Middle frontal gyrus (tissue), 1 donor: ENCODE data around the gene MTMR11.
"Not testable (repeated sequence)": the region's sequence is repeated elsewhere in the genome, so short reads cannot be mapped to it uniquely, and the experiment has no call there.

ENCODE experiments used
- DNase-seq: peaks from one replicate; pipeline ENCODE4 v3.0.0-alpha.2; 2015; ENCODE audit warnings: low spot score; ENCODE audit errors: extremely low spot score

MTMR11 gene

GRCh38 chr1:149899460-149900284 is 37.0 kb downstream of the MTMR11 start, which contains the start of gene BOLA1:
BOLA1 (plus strand) TSS chr1:149899568; CDS start chr1:149900060, 492 bp downstream.
- peak; percentile 92 for DNase-seq

GRCh38 chr1:149896575-149896974 is 40.1 kb downstream of the MTMR11 start:
- no peak for DNase-seq

GRCh38 chr1:149888999-149889289 is 47.7 kb downstream of the MTMR11 start:
- DNase-seq = no peak

- DNase-seq = peak; percentile 55
These were observed 48.3 kb downstream of the MTMR11 start for GRCh38 chr1:149888247-149888998.

GRCh38 chr1:149887456-149888246 is 49.0 kb downstream of the MTMR11 start:
- peak; percentile 97 for DNase-seq

- not testable (repeated sequence) for DNase-seq
These were observed 49.6 kb downstream of the MTMR11 start for GRCh38 chr1:149887196-149887455.

- DNase-seq = peak; percentile 98
These were observed 50.1 kb downstream of the MTMR11 start for GRCh38 chr1:149886396-149887195.

- DNase-seq = not testable (repeated sequence)
These were observed 50.6 kb downstream of the MTMR11 start for GRCh38 chr1:149886121-149886395.

GRCh38 chr1:149885339-149886120 is 51.1 kb downstream of the MTMR11 start:
- peak; percentile 52 for DNase-seq

- DNase-seq = peak; percentile 8
These were observed 52.0 kb downstream of the MTMR11 start for GRCh38 chr1:149884433-149885338.

GRCh38 chr1:149883598-149884247 is 53.0 kb downstream of the MTMR11 start:
- DNase-seq = no peak

GRCh38 chr1:149881876-149882275 is 54.8 kb downstream of the MTMR11 start:
- no peak for DNase-seq

GRCh38 chr1:149879556-149879955 is 57.1 kb downstream of the MTMR11 start:
- no peak for DNase-seq
